ENCODE results near the gene CLTC.
A peak's percentile ranks its signal among the peaks of the same experiment; 100 is the strongest.
"Not testable (repeated sequence)": the region's sequence is repeated elsewhere in the genome, so short reads cannot be mapped to it uniquely, and the experiment has no call there.

The CLTC gene

DNA sequence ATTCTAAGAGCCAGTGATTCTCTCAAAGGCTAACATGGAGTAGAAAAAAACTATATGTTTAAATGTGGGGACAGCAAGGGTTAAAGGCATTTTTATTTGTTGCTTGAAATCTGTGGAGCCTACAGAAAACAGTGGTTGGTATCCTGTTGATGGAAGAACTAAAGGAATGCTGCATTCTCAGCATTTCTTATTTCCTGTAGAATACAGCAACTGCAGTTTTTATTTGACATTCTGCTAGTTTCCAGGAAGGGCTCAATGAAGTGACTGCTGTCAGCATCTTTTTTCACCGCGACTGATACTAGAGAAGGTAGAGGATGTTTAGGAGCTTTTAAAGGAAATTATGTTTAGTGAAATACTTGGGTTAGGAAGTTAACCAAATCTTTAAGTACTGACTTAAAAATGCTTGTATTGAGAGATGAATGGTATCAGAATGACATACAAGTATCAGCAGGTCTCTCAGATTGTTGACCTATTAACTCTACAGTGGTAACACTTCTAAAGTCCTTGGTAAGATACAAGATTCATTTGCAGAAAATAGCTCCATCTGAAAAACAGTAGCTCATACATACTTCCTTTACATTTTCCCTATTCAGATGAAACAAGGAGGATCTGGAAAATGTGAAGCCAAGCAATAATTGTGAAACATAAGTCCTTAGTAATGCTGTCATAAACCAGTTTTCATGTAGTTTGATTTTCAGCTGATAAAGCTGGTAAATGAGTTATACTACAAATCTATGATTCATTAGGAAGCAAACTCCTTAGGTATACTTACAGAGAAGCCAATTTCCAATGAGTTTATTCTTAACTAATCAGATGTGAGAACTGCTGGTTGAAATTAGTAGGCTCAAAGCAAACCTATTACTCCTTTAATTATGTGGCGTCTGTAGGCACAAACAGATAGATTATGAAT lies 15.2 kb downstream of the CLTC start:
- DNase-seq = no peak

GRCh38 chr17:59637611-59638310 lies 18.1 kb downstream of the CLTC start:
- DNase-seq = no peak

DNA sequence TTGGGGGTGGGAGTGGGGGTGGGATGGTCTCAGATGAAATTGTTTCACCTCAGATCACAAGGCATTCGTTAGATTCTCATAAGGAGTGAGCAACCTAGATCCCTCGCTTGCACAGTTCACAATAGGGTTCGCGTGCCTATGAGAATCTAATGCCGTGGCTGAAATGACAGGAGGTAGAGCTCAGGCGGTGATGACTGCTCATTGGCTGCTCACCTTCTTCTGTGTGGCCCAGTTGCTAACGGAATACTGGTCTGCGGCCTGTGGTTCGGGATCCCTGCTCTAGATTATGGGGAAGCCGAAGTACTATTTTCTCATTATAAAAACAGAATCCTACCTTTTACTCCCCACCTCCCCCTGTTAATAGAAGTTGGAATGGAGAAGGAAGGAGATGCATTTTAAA lies 18.9 kb downstream of the CLTC start:
- no peak for DNase-seq

DNA sequence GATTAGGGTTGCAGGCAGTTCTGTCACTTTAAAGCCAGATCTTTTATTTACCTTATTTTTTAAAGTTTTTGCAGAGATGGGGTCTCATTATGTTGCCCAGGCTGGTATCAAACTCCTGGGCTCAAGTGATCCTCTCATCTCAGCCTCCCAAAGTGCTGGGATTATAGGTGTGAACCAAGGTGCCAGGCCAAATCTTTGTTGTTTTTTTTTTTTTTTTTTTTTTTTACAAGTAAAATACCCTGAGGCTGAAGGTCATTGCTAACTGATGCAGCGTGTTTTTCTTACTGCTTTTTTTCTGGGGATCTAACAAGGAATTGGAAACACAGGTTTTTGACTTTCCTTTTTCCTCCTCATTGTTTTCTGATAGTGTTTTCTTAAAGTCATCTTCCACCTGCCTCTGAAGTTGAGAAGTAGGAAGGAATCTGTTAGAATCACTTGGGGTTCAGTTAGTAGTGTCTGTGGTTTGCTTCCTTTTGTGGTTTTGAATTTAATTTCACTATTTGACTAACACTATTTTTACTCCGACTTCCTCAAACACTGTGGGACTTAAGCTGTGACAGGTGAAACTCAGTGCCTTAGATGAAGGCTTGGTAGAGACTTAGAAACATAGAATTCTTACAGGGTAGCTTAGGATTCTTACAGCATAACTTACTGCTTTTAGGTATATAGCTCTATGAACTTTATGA lies 22.2 kb downstream of the CLTC start:
- DNase-seq = no peak

DNA sequence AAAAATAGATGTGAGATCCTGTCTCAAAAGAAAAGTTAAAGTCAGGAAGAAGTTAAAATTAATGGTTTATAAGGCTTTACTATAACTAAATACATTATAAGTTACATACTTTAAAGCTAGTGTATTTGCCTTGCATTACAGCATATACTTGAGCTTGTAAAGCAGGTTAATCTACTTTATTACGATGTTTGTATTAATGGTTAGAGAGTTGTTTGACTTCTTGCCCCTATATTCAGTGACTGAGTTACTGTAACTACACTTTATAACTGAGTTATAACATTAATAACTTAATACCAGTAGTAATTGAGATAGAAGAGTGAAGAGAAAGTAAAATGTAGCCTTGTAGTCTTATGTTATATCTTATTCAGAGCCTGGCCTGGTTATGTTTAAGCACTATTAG lies 22.9 kb downstream of the CLTC start:
- DNase-seq = no peak

- DNase-seq = no peak
Measured at GRCh38 chr17:59643159-59644140, 23.8 kb downstream of the CLTC start.

DNA sequence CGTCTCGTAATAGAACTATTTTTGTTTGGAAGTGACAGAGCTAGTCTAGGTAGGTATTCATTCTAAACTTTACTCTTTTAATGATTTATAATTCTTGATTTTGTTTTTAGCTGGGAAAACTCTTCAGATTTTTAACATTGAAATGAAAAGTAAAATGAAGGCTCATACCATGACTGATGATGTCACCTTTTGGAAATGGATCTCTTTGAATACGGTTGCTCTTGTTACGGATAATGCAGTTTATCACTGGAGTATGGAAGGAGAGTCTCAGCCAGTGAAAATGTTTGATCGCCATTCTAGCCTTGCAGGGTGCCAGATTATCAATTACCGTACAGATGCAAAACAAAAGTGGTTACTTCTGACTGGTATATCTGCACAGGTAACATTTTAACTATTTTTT lies 27.6 kb downstream of the CLTC start:
- DNase-seq = no peak

- no peak for DNase-seq
Measured at GRCh38 chr17:59649886-59650285, 30.2 kb downstream of the CLTC start.

GRCh38 chr17:59650642-59651041 lies 30.9 kb downstream of the CLTC start:
- no peak for DNase-seq

DNA sequence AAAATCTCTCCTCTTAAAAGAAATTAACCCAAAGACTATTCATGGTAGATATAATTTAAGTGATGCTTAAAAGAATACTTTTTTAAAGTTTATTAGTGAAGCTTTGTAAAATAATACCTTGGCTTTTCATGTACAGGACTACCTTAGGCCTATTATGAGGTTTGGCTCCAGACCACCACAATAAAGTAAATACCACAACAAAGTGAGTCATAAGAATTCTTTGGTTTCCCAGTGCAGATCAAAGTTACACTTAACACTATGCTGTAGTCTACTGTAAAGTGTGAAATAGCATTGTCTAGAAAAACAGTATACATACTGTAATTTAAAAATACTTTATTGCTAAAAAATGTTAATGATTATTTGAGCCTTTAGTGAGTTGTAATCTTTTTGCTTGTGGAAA lies 31.7 kb downstream of the CLTC start:
- DNase-seq = no peak

DNA sequence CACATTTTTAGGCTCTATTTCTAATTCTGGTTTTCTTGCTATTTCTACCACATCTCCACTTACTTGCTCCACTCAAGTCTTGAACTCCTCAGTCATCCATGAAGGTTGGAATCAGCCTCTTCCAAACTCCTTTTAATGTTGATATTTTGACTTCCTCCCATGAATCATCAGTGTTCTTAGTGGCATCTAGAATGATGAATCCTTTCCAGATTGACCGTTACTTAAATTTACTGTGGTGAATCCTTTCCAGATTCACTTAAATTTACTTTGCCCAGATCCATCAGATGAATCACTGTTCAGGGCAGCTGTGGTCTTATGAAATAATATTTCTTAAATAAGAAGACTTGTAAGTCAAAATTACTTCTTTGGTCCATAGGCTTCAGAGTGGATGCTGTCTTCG lies 32.4 kb downstream of the CLTC start:
- no peak for DNase-seq

DNA sequence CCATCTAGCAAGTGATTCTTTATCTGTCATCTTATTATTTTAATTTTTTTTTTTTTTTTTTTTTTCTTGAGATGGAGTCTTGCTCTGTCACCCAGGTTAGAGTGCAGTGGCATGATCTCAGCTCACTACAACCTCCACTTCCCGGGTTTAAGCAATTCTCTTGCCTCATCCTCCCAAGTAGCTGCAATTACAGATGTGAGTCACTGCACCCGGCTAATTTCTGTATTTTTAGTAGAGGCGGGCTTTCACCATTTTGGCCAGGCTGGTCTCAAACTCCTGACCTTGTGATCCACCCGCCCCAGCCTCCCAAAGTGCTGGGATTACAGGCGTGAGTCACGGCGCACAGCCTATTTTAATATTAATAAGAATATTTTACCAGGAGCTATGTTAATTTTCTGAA lies 36.9 kb downstream of the CLTC start:
- not testable (repeated sequence) for DNase-seq

- no peak for DNase-seq
Measured at GRCh38 chr17:59666235-59666634, 46.5 kb downstream of the CLTC start.

DNA sequence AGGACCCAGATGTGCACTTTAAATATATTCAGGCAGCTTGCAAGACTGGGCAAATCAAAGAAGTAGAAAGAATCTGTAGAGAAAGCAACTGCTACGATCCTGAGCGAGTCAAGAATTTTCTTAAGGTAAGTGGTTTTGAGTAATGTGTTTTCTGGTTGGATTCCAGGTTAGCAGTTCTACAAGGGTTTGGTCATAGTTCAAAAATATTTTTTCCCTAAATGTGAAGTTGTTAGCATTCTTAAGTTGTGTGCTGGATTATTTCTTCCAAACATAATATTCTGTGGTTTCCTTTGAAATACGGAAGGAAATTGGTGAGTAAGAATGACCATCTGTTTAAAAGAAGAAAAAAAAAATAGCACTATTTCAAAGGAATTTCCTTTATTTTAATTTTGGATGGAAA lies 49.1 kb downstream of the CLTC start:
- DNase-seq = peak; percentile 90

- DNase-seq = peak; percentile 73
Measured at GRCh38 chr17:59669411-59669810, 49.7 kb downstream of the CLTC start.

GRCh38 chr17:59669944-59670343 lies 50.2 kb downstream of the CLTC start:
- no peak for DNase-seq

DNA sequence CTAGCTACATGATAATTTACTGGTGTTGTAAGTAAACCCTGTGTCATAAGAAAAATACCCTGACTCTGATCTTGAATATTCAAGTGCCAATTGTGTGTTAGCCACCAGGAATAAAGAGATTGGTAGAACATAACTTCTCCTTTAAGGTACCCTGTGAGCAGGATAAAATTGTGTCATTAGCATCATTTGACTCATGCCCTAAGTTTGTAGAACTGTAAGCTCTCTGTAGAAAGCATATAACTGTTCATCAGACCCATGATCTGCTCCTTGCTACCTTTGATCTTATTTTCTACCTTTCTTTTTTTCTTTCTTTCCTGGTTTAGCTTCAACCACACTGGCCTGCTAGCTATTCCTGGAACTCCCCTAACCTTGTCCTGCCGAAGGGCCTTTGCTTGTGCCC lies 51.7 kb downstream of the CLTC start:
- DNase-seq = no peak

- no peak for DNase-seq
Measured at GRCh38 chr17:59675231-59675630, 55.5 kb downstream of the CLTC start.

DNA sequence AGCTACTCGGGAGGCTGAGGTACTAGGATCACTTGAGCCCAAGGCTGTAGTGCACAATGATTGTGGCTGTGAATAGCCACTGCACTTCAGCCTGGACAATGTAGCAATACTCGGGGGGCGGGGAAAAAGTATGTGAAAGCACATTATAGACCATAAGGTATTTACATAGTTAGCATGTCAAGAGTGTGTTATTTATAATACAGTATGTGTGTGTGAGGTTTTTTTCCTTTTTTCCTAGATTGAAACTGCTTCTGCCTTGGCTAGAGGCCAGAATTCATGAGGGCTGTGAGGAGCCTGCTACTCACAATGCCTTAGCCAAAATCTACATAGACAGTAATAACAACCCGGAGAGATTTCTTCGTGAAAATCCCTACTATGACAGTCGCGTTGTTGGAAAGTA lies 57.0 kb downstream of the CLTC start:
- DNase-seq = no peak

DNA sequence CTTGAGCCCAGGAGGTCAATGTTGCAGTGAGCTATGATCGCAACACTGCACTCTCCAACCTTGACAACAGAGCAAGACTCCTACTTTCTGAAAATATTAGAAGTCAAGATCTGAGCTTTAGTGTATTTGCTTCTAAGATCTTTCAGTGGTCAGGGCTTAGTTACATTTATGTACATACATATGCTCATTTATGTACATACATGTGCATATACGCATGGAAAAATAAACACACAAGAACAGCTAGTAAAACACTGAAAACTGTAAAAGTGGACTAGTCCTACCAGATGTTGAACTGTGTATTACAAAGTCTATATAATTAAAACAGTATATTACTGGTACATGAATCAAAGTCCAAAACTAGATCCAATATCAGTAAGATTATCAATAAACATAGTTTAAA lies 59.2 kb downstream of the CLTC start:
- no peak for DNase-seq

DNA sequence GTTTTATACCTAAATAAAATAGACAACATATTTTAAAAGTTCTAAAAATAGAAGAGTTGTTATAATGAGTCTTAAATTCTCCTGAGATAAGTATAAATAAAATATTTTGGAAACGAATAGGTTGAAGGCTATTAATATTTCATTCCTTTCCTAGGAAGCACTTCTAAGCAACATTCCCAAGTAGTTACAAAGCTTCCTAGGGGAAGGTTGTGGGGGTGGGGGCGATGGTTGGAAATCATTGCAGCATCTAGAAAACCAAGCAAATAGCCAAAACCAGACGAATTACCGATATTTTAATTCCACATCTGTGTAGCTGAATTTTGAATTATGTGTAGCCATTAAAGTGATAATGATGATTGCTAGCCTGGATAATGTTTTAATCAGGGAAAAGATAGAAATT lies 60.6 kb downstream of the CLTC start:
- DNase-seq = no peak

- no peak for DNase-seq
Measured at GRCh38 chr17:59683283-59683682, 63.6 kb downstream of the CLTC start.

- DNase-seq = no peak
Measured at GRCh38 chr17:59684967-59685366, 65.3 kb downstream of the CLTC start.
